Activated effector memory CD4-positive, alpha-beta T cell treated with anti-CD3 and anti-CD28 coated beads, Interleukin-2, amount 50 U/mL, for 16 hours (primary cell): Measurements from ENCODE around the gene ATP9B.
"Not testable (repeated sequence)": the region's sequence is repeated elsewhere in the genome, so short reads cannot be mapped to it uniquely, and the experiment has no call there.

Experiments used
- DNase-seq: peaks from one replicate; pipeline ENCODE4 v3.0.0-alpha.2; 2020

The ATP9B gene

GRCh38 chr18:79368681-79369080 is 299.5 kb downstream of the ATP9B start:
- DNase-seq = no peak

- DNase-seq = no peak
Observed at GRCh38 chr18:79371561-79372121, 302.4 kb downstream of the ATP9B start.

- DNase-seq = no peak
Observed at GRCh38 chr18:79372461-79372860, 303.3 kb downstream of the ATP9B start.

- DNase-seq = no peak
Observed at GRCh38 chr18:79372991-79373390, 303.8 kb downstream of the ATP9B start.

GRCh38 chr18:79373736-79374135 is 304.5 kb downstream of the ATP9B start:
- no peak for DNase-seq

GRCh38 chr18:79374408-79375171 is 305.4 kb downstream of the ATP9B start:
- DNase-seq = no peak

GRCh38 chr18:79375441-79376154 is 306.4 kb downstream of the ATP9B start:
- DNase-seq = no peak

- DNase-seq = not testable (repeated sequence)
Observed at GRCh38 chr18:79376661-79377060, 307.5 kb downstream of the ATP9B start.

GRCh38 chr18:79377187-79377891 is 308.1 kb downstream of the ATP9B start:
- no peak for DNase-seq

- peak; percentile 94 for DNase-seq
Observed at GRCh38 chr18:79378536-79379250, 309.5 kb downstream of the ATP9B start.

- DNase-seq = no peak
Observed at GRCh38 chr18:79379251-79379905, 310.2 kb downstream of the ATP9B start.

- no peak for DNase-seq
Observed at GRCh38 chr18:79379931-79380815, 311.0 kb downstream of the ATP9B start.

- DNase-seq = peak; percentile 90
Observed at GRCh38 chr18:79380816-79381806, 311.9 kb downstream of the ATP9B start.

GRCh38 chr18:79381811-79382311 is 312.7 kb downstream of the ATP9B start:
- DNase-seq = no peak

- DNase-seq = no peak
Observed at GRCh38 chr18:79382681-79383387, 313.6 kb downstream of the ATP9B start.

- peak; percentile 61 for DNase-seq
Observed at GRCh38 chr18:79383388-79384056, 314.3 kb downstream of the ATP9B start.

GRCh38 chr18:79384151-79384807 is 315.1 kb downstream of the ATP9B start:
- no peak for DNase-seq

- DNase-seq = no peak
Observed at GRCh38 chr18:79384834-79385233, 315.6 kb downstream of the ATP9B start.
